Cardiac muscle cell (in vitro differentiated cells and primary cell): ENCODE measurements around the gene CACNA1H. TPM values are rescaled to one million over a fixed set of nuclear protein-coding genes. Genes with fewer than 3 reads are reported as not detected.

Source experiments
- DNase-seq, 2 donors: peaks; one replicate each; pipeline versions ENCODE4 v3.0.0 to v3.0.0-alpha.2; 2010 to 2017; ENCODE audit warnings: low read depth in 1 of 2, low spot score in 1 of 2
- H3K27ac ChIP-seq: fragments of 200-600 bp; sonication (generic); 2 replicates; pipeline ENCODE4 v1.5.1; 2016
- H3K27me3 ChIP-seq: fragments of 200-600 bp; sonication (generic); 2 replicates; pipeline ENCODE4 v1.6.0; 2016; ENCODE audit warnings: control low read depth
- H3K36me3 ChIP-seq: fragments of 200-600 bp; sonication (generic); 2 replicates; pipeline ENCODE4 v1.5.1; 2016; ENCODE audit warnings: control low read depth
- H3K4me1 ChIP-seq: fragments of 200-600 bp; sonication (generic); 2 replicates; pipeline ENCODE4 v1.8.1; 2017; ENCODE audit warnings: low read depth, mild to moderate bottlenecking, mixed run types
- H3K4me3 ChIP-seq: fragments of 200-600 bp; sonication (generic); 2 replicates; pipeline ENCODE4 v1.5.1; 2016; ENCODE audit warnings: mild to moderate bottlenecking
- H3K9me3 ChIP-seq: fragments of 200-600 bp; sonication (generic); 2 replicates; pipeline ENCODE4 v1.5.1; 2017; ENCODE audit warnings: low read depth, mild to moderate bottlenecking, control low read depth
- polyA plus RNA-seq: library from polyadenylated mRNA; unstranded; fragments of >200 nt; fragmentation: Nextera tagmentation; extraction: Ambion mirVana; gene quantifications from 2 replicates; pipeline ENCODE4 v1.2.1, GENCODE V29; 2016
- total RNA-seq: library from RNA; depleted of rRNA; stranded (reverse); fragments of >200 nt; gene quantifications from 2 replicates; pipeline ENCODE4 v1.2.3, GENCODE V29; 2016
- TF ChIP-seq, protein P1 (sequence below): IDR thresholded peaks from 2 replicates; pipeline ENCODE4 v1.5.1; 2012; ENCODE audit warnings: low read depth, mild to moderate bottlenecking, low read length

CACNA1H gene
- total and polyA plus RNA-seq, 2 experiments from 2014 or later = 8.9 to 66.1 TPM

DNA sequence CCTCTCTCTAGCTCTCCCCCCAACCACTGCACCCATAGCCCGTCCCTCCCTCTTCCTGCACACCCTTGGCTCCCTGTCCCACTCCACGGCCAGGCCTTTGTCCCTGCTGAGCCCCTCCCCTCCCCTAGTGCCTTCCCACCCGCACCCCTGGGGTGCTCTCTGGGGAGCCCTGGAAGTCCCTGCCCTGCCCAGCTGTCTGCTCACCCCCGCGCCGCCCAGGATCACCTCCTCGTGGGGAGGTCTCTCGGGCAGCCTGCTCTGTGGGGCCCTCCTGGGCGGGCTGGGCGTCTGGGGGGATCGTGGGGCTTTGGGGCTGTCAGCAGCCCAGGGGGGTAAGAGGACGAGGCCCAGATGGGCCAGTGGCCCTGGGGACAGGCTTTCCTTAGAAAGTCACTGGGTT, 18.1 kb downstream of the CACNA1H start:
- Histone ChIP-seq H3K27ac (no peak overlapping the region), H3K4me1 (peaks cover 8% of the 10 kb centered on the region), H3K36me3 (no peaks in the 10 kb centered on the region), H3K27me3 (no peaks in the 10 kb centered on the region), H3K9me3 (no peaks in the 10 kb centered on the region), H3K4me3 (no peak overlapping the region)
- TF ChIP-seq, protein P1, sequence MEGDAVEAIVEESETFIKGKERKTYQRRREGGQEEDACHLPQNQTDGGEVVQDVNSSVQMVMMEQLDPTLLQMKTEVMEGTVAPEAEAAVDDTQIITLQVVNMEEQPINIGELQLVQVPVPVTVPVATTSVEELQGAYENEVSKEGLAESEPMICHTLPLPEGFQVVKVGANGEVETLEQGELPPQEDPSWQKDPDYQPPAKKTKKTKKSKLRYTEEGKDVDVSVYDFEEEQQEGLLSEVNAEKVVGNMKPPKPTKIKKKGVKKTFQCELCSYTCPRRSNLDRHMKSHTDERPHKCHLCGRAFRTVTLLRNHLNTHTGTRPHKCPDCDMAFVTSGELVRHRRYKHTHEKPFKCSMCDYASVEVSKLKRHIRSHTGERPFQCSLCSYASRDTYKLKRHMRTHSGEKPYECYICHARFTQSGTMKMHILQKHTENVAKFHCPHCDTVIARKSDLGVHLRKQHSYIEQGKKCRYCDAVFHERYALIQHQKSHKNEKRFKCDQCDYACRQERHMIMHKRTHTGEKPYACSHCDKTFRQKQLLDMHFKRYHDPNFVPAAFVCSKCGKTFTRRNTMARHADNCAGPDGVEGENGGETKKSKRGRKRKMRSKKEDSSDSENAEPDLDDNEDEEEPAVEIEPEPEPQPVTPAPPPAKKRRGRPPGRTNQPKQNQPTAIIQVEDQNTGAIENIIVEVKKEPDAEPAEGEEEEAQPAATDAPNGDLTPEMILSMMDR = no peak
- no peak for DNase-seq

DNA sequence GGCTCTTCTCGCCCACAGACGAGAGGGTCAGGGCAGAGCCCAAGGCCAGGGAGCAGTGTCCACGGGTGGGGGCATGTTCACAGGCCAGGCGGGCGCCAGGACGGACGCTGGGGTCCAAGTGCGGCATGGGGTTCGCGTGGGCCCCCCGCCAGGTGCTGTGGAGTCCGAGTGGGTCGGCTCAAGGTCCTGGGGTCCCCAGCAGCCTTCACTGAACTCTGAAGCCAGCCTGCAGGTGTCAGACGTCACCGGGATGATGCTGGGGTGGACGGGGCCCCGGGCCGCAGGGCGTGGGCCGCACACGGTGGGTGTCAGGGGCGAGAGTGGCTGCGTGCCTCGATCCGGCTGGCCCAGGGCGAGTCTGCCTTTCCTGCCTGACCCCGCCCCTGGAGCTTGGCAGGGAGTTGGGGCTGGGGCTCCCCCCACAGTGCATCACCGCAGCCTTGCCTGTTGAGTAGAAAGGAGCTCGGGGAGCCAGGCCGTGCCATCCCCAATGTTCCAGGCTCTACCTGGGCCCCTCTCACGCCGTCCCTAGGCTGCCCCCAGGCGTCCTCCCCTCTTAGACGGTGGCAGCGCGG, 19.0 kb downstream of the CACNA1H start:
- H3K4me3 ChIP-seq = no peak overlapping the region
- no peaks in the 10 kb centered on the region for H3K27me3 ChIP-seq
- TF ChIP-seq, protein P1 = no peak
- DNase-seq = no peak
- no peak overlapping the region for H3K27ac ChIP-seq
- peaks cover 8% of the 10 kb centered on the region for H3K4me1 ChIP-seq
- no peaks in the 10 kb centered on the region for H3K36me3 ChIP-seq
- no peaks in the 10 kb centered on the region for H3K9me3 ChIP-seq

DNA sequence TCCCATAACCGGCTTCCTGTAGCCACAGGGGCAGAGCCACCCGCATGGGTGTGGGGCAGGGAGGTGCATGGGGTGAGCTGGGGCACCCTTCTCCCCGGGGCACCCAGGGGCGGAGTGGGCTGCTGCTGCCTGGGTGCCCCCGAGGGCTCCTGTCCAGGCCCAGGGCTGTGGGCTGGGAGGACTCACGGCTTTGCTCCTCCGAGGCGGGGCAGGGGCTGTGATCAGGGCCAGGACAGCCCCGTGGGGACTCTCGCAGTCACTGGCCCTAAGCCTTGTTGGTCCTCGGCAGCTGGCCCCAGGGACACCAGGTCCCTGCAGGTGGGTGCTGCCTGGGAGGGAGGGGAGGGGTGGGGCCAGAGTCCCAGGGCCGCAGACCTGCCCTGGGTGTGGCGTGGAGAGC, 19.7 kb downstream of the CACNA1H start:
- peaks cover 8% of the 10 kb centered on the region for H3K4me1 ChIP-seq

DNA sequence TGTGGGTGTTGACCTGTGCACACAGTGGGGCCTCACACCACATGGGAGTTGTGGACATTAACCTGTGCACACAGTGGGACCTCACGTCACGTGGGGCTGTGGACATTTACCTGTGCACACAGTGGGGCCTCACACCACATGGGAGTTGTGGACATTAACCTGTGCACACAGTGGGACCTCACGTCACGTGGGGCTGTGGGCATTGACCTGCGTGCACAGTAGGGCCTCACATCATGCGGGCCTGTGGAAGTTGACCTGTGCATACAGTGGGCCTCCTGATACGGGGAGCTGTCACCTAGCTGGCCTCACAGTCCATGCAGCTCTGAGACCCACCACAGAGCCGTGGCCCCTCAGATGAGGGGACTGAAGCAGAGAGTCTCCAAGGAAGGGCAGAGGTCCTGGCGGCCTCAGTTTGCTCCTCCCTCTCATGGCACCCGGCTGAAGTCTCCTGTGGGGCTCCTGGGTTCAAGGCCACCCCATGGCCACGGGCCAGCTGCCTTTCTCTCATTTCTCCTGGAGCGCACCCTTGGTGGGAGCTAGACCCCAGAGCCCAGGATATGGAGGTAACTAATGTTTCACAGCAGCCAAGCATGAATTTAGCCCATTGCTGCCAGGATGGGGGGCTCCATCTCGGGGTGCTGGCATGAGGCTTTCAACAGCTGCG, 21.0 kb downstream of the CACNA1H start:
- no peak overlapping the region for H3K4me3 ChIP-seq
- no peak overlapping the region for H3K27ac ChIP-seq
- no peaks in the 10 kb centered on the region for H3K9me3 ChIP-seq
- no peaks in the 10 kb centered on the region for H3K36me3 ChIP-seq
- TF ChIP-seq, protein P1 = no peak
- H3K27me3 ChIP-seq = no peaks in the 10 kb centered on the region
- peaks cover 8% of the 10 kb centered on the region for H3K4me1 ChIP-seq
- DNase-seq = no peak

More for the DNA sequence above, 19.7 kb downstream of the CACNA1H start:
- TF ChIP-seq, protein P1 = no peak
- no peaks in the 10 kb centered on the region for H3K9me3 ChIP-seq
- DNase-seq = no peak
- H3K27ac ChIP-seq = no peak overlapping the region
- no peak overlapping the region for H3K4me3 ChIP-seq
- no peaks in the 10 kb centered on the region for H3K27me3 ChIP-seq
- H3K36me3 ChIP-seq = no peaks in the 10 kb centered on the region

DNA sequence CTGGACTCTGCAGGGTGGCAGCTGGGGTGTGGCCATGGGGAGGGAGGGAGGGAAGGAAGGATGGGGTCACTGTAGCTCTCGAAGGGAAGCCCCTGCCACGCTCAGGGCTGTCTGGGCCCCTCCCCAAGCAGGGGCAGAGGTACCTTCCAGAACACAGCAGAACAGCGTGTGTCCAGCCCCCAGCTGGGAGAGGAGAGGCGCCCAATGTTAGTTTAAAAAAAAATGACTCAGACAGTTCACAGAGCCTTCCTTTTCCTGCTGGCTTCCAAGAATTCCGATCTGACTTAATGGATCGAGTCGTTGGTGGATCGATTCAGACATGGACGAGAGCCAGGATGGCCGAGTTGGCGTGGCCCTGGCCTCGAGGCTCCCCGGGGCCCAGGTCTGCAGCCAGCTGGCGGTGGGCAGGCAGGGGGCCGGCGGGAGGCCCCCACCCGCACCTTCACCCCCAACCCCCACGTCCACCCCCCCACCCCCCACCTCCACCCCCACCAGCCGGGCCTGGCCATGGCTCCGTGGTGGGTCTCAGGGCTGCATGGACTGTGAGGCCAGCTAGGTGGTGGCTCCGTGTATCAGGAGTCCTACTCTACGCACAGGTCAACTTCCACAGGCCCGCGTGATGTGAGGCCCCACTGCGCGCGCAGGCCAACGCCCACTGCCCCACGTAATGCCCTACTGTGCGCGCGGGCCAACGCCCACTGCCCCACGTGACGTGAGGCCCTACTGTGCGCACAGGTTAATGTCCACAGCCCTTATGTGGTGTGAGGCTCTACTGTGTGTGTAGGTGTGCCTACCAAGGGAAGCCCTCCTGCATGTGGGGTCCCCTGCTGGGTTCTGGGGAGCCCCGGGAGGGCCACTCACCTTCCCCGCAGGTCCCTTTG, 21.8 kb downstream of the CACNA1H start:
- Histone ChIP-seq H3K4me1 (peaks cover 2% of the 10 kb centered on the region), H3K4me3 (no peak overlapping the region)
- DNase-seq = no peak

More for the DNA sequence above, 21.8 kb downstream of the CACNA1H start:
- TF ChIP-seq, protein P1 = no peak
- Histone ChIP-seq H3K9me3 (no peaks in the 10 kb centered on the region), H3K27me3 (no peaks in the 10 kb centered on the region), H3K36me3 (no peaks in the 10 kb centered on the region), H3K27ac (no peak overlapping the region)
